ENCODE data around the gene CERS3. TPM values are rescaled to one million over a fixed set of nuclear protein-coding genes. Genes with fewer than 3 reads are reported as not detected.

CERS3 gene
- total RNA-seq, 1 donor from 2014 or later, result 0.13 TPM

- H3K9me3 Mint-ChIP-seq, result no peaks in the 10 kb centered on the region
- H3K36me3 Mint-ChIP-seq (ENCODE audit: low read depth), result no peaks in the 10 kb centered on the region
- POLR2A ChIA-PET, result no interaction called here
- no peak overlapping the region for H3K27ac Mint-ChIP-seq
- DNase-seq (no peak), ATAC-seq (ENCODE audit: low read depth) (no peak)
- H3K4me1 Mint-ChIP-seq, result peaks cover 24% of the 10 kb centered on the region
- intact Hi-C loops (cut with micrococcal nuclease), result no loop called here
- TF ChIP-seq CTCF (IDR thresholded peaks at IDR 0.05), result no peak
- peaks cover under 1% of the 10 kb centered on the region for H3K27me3 Mint-ChIP-seq
- CTCF ChIA-PET, result no interaction called here
- no peak overlapping the region for H3K4me3 Mint-ChIP-seq
Observed at GRCh38 chr15:100464888-100465287, 63.9 kb downstream of the CERS3 start.

GRCh38 chr15:100464256-100464655, 64.5 kb downstream of the CERS3 start:
- TF ChIP-seq CTCF (IDR thresholded peaks at IDR 0.05), result no peak
- Mint-ChIP-seq H3K4me3 (no peak overlapping the region), H3K27ac (no peak overlapping the region), H3K27me3 (no peaks in the 10 kb centered on the region), H3K9me3 (no peaks in the 10 kb centered on the region), H3K4me1 (peaks cover 24% of the 10 kb centered on the region), H3K36me3 (ENCODE audit: low read depth) (no peaks in the 10 kb centered on the region)
- intact Hi-C loops (cut with micrococcal nuclease), result no loop called here
- CTCF ChIA-PET, result no interaction called here
- ATAC-seq (ENCODE audit: low read depth) (no peak), DNase-seq (no peak)
- POLR2A ChIA-PET, result no interaction called here

GRCh38 chr15:100463515-100463914, 65.2 kb downstream of the CERS3 start:
- no peak for ATAC-seq (ENCODE audit: low read depth)

GRCh38 chr15:100461049-100461448, 67.7 kb downstream of the CERS3 start:
- CTCF ChIA-PET, result no interaction called here
- H3K9me3 Mint-ChIP-seq, result no peaks in the 10 kb centered on the region
- intact Hi-C loops (cut with micrococcal nuclease), result no loop called here

More at GRCh38 chr15:100463515-100463914, 65.2 kb downstream of the CERS3 start:
- no peak for TF ChIP-seq CTCF (IDR thresholded peaks at IDR 0.05)
- no peaks in the 10 kb centered on the region for H3K36me3 Mint-ChIP-seq (ENCODE audit: low read depth)
- H3K27me3 Mint-ChIP-seq, result no peaks in the 10 kb centered on the region
- no peak overlapping the region for H3K27ac Mint-ChIP-seq
- no peak for DNase-seq
- ChIA-PET CTCF (no interaction called here), POLR2A (no interaction called here)
- H3K4me3 Mint-ChIP-seq, result no peak overlapping the region
- intact Hi-C loops (cut with micrococcal nuclease), result no loop called here
- peaks cover 24% of the 10 kb centered on the region for H3K4me1 Mint-ChIP-seq
- H3K9me3 Mint-ChIP-seq, result no peaks in the 10 kb centered on the region

GRCh38 chr15:100457201-100457600, 71.5 kb downstream of the CERS3 start:
- H3K9me3 Mint-ChIP-seq, result peaks cover 5% of the 10 kb centered on the region
- ChIA-PET POLR2A (no interaction called here), CTCF (no interaction called here)
- no peak for TF ChIP-seq CTCF (IDR thresholded peaks at IDR 0.05)
- intact Hi-C loops (cut with micrococcal nuclease), result no loop called here
- no peak for ATAC-seq (ENCODE audit: low read depth)
- no peaks in the 10 kb centered on the region for H3K27me3 Mint-ChIP-seq
- no peak overlapping the region for H3K4me3 Mint-ChIP-seq
- no peak for DNase-seq
- no peak overlapping the region for H3K27ac Mint-ChIP-seq
- H3K4me1 Mint-ChIP-seq, result peaks cover 12% of the 10 kb centered on the region
- no peaks in the 10 kb centered on the region for H3K36me3 Mint-ChIP-seq (ENCODE audit: low read depth)

More at GRCh38 chr15:100461049-100461448, 67.7 kb downstream of the CERS3 start:
- Mint-ChIP-seq H3K27ac (peak overlapping the region; percentile 16), H3K36me3 (ENCODE audit: low read depth) (no peaks in the 10 kb centered on the region), H3K27me3 (no peaks in the 10 kb centered on the region), H3K4me1 (peaks cover 24% of the 10 kb centered on the region), H3K4me3 (no peak overlapping the region)
- DNase-seq, result no peak
- TF ChIP-seq CTCF (IDR thresholded peaks at IDR 0.05), result no peak
- ATAC-seq (ENCODE audit: low read depth), result peak; percentile 76
- POLR2A ChIA-PET, result no interaction called here
